Panc1 (cell line): ENCODE data around the gene PVALB.

Experiments used
- POLR2AphosphoS5 ChIP-seq: IDR thresholded peaks from 2 replicates; pipeline ENCODE4 v1.6.1; 2012; ENCODE audit warnings: mild to moderate bottlenecking, low read depth, low read length, moderate library complexity
- TF ChIP-seq, protein P1 (sequence below): fragments of 450-650 bp; IDR thresholded peaks from 2 replicates; pipeline ENCODE4 v1.5.1; 2017; ENCODE audit warnings: mild to moderate bottlenecking

DNA sequence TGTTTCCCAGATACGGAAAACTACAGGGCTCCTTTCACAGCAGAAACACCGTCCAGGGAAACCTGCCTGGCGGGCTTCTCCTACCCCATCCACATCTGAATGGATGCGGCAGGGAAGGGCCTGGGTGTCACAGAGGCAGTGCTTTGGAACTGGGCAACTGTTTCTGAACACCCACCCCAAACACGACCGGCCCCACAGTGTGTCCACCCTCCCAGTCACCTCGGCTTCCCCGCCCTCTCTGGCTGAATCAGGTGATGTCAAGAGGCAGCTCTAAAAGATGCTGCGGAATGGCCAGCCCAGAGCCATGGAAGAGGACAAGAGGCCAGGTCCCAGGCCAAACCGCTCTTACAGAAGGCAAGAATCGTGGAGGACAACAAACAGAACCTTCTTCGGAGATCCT, 62.9 kb downstream of the PVALB start:
- TF ChIP-seq, protein P1, sequence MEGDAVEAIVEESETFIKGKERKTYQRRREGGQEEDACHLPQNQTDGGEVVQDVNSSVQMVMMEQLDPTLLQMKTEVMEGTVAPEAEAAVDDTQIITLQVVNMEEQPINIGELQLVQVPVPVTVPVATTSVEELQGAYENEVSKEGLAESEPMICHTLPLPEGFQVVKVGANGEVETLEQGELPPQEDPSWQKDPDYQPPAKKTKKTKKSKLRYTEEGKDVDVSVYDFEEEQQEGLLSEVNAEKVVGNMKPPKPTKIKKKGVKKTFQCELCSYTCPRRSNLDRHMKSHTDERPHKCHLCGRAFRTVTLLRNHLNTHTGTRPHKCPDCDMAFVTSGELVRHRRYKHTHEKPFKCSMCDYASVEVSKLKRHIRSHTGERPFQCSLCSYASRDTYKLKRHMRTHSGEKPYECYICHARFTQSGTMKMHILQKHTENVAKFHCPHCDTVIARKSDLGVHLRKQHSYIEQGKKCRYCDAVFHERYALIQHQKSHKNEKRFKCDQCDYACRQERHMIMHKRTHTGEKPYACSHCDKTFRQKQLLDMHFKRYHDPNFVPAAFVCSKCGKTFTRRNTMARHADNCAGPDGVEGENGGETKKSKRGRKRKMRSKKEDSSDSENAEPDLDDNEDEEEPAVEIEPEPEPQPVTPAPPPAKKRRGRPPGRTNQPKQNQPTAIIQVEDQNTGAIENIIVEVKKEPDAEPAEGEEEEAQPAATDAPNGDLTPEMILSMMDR, result no peak
- no peak for TF ChIP-seq POLR2AphosphoS5
